Measurements from ENCODE around the gene WDR41. TPM values are rescaled to one million over a fixed set of nuclear protein-coding genes. Genes with fewer than 3 reads are reported as not detected.

Gene WDR41
- total RNA-seq, 1 experiment from 2014 or later: 43.6 TPM

DNA sequence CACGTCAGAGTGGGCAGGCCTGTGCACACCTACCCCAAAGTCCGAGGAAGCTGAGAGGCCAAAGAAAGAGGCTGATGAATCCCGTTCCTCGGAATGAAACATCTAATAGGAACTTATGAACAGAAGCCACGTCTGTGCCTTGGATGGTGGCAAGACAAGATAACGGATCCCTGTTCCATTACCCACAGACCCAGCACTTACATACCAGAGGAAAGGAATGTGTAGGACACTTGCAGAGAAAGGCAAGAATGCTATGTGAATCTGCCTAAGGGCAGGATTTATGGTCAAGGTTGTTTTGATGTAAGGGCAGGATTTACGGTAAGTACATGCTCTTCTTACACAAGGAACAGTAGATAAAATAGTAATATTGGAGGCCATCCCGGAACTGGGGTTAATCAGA, 93.2 kb downstream of the WDR41 start:
- TF ChIP-seq, protein P1, sequence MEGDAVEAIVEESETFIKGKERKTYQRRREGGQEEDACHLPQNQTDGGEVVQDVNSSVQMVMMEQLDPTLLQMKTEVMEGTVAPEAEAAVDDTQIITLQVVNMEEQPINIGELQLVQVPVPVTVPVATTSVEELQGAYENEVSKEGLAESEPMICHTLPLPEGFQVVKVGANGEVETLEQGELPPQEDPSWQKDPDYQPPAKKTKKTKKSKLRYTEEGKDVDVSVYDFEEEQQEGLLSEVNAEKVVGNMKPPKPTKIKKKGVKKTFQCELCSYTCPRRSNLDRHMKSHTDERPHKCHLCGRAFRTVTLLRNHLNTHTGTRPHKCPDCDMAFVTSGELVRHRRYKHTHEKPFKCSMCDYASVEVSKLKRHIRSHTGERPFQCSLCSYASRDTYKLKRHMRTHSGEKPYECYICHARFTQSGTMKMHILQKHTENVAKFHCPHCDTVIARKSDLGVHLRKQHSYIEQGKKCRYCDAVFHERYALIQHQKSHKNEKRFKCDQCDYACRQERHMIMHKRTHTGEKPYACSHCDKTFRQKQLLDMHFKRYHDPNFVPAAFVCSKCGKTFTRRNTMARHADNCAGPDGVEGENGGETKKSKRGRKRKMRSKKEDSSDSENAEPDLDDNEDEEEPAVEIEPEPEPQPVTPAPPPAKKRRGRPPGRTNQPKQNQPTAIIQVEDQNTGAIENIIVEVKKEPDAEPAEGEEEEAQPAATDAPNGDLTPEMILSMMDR (conservative IDR thresholded peaks at IDR 0.05): no peak
- H3K27ac Mint-ChIP-seq: no peak overlapping the region; a peak in 1 of 7 replicates
- no peak overlapping the region for H3K9ac ChIP-seq (ENCODE audit: extremely low read depth, insufficient read length, low read length)

More for the DNA sequence above, 93.2 kb downstream of the WDR41 start:
- Histone ChIP-seq H3K23ac (ENCODE audit: insufficient read length, low read depth, low read length) (no peak overlapping the region), H4K20me1 (ENCODE audit: control insufficient read depth, insufficient read depth, insufficient read length) (no peaks in the 10 kb centered on the region), H3K4me2 (ENCODE audit: insufficient read depth, insufficient read length, low read length) (no peak overlapping the region), H3K27me3 (ENCODE audit: insufficient read depth, low read length) (no peaks in the 10 kb centered on the region), H3K79me2 (ENCODE audit: insufficient read depth, low read length) (no peaks in the 10 kb centered on the region), H3K56ac (ENCODE audit: insufficient read length, low read depth, low read length) (no peak overlapping the region), H3K79me1 (ENCODE audit: insufficient read depth, low read depth, low read length, poor library complexity, severe bottlenecking) (no peaks in the 10 kb centered on the region), H2AK5ac (ENCODE audit: insufficient read length, low read length) (no peak overlapping the region), H3K4ac (ENCODE audit: low read depth, low read length) (no peak overlapping the region), H3K4me1 (ENCODE audit: insufficient read depth, low read length) (no peaks in the 10 kb centered on the region), H4K91ac (ENCODE audit: insufficient read length, low read depth, low read length) (no peak overlapping the region), H2BK12ac (ENCODE audit: insufficient read length, low read depth, low read length) (no peak overlapping the region), H3T11ph (ENCODE audit: low read length) (no peak overlapping the region), H2BK15ac (ENCODE audit: low read depth, low read length) (no peak overlapping the region), H3K18ac (ENCODE audit: insufficient read length, low read depth, low read length) (no peak overlapping the region), H3K23me2 (ENCODE audit: insufficient read length, low read depth, low read length, poor library complexity, severe bottlenecking) (no peaks in the 10 kb centered on the region), H3K9me3 (ENCODE audit: control insufficient read depth, low read depth, low read length) (no peaks in the 10 kb centered on the region), H4K5ac (ENCODE audit: insufficient read length, low read depth, low read length) (no peak overlapping the region), H2BK5ac (ENCODE audit: insufficient read length, low read length) (no peak overlapping the region), H2AFZ (ENCODE audit: low read length) (no peak overlapping the region), H3K14ac (ENCODE audit: insufficient read depth, low read length) (no peak overlapping the region), H2BK120ac (ENCODE audit: low read depth, low read length, poor library complexity, severe bottlenecking) (no peak overlapping the region), H3K27ac (ENCODE audit: insufficient read length, low read depth, low read length) (no peak overlapping the region), H2BK20ac (ENCODE audit: low read depth, low read length, poor library complexity, severe bottlenecking) (no peak overlapping the region), H4K8ac (replicated peaks; ENCODE audit: insufficient read length, low read depth, low read length) (no peak overlapping the region)
- H3K4me1 Mint-ChIP-seq: peaks cover 0 to 9% of the 10 kb centered on the region in 2 experiments; a peak in 3 of 4 replicates
- no peak for DNase-seq
- H3K27me3 Mint-ChIP-seq (ENCODE audit: low read depth): no peaks in the 10 kb centered on the region
- no peak overlapping the region for H3K4me3 Mint-ChIP-seq
- WGBS (ENCODE audit: extremely low coverage, insufficient read length, low lambda C conversion rate): no CpG with 5 or more reads among the region's 8 CpGs
- no peaks in the 10 kb centered on the region for H3K36me3 Mint-ChIP-seq (ENCODE audit: insufficient read depth in 1 of 3, low read depth in 3 of 3)
- no peaks in the 10 kb centered on the region for H3K9me3 Mint-ChIP-seq
